HEK293 (cell line): Measurements from ENCODE around the gene DGKG.
A peak's percentile ranks its signal among the peaks of the same experiment; 100 is the strongest.

Experiments used
- IKZF3 ChIP-seq: fragments of 450-650 bp; IDR thresholded peaks from 2 replicates; pipeline ENCODE4 v1.5.0; 2018; ENCODE audit warnings: missing biosample characterization, mild to moderate bottlenecking, missing genetic modification characterization, moderate library complexity
- KLF16 ChIP-seq: fragments of 450-650 bp; formaldehyde crosslinking; IDR thresholded peaks from 2 replicates; pipeline ENCODE4 v1.5.1; 2017; ENCODE audit warnings: missing biosample characterization, missing genetic modification characterization
- SETDB1 ChIP-seq: IDR thresholded peaks from one replicate; pipeline ENCODE4 v1.6.1; 2017; ENCODE audit warnings: mild to moderate bottlenecking, low read length, moderate library complexity, mixed read lengths; ENCODE audit not compliant: insufficient read length
- ZBTB1 ChIP-seq: fragments of 450-650 bp; formaldehyde crosslinking; IDR thresholded peaks from 2 replicates; pipeline ENCODE4 v1.5.1; 2016; ENCODE audit warnings: missing biosample characterization, missing genetic modification characterization
- ZBTB17 ChIP-seq: fragments of 450-650 bp; formaldehyde crosslinking; IDR thresholded peaks from 2 replicates; pipeline ENCODE4 v1.5.1; 2016; ENCODE audit warnings: missing biosample characterization, missing genetic modification characterization
- ZBTB21 ChIP-seq: fragments of 450-650 bp; formaldehyde crosslinking; IDR thresholded peaks from 2 replicates; pipeline ENCODE4 v1.5.1; 2017; ENCODE audit warnings: missing biosample characterization, missing genetic modification characterization
- ZFHX2 ChIP-seq: fragments of 450-650 bp; formaldehyde crosslinking; conservative IDR thresholded peaks from 2 replicates; pipeline ENCODE4 v1.5.1; 2016; ENCODE audit warnings: missing biosample characterization, missing genetic modification characterization
- ZNF211 ChIP-seq: fragments of 450-650 bp; formaldehyde crosslinking; IDR thresholded peaks from 2 replicates; pipeline ENCODE4 v1.5.1; 2016; ENCODE audit warnings: low read depth, missing biosample characterization, missing genetic modification characterization
- ZNF629 ChIP-seq: fragments of 450-650 bp; formaldehyde crosslinking; IDR thresholded peaks from 2 replicates; pipeline ENCODE4 v1.5.1; 2017; ENCODE audit warnings: missing biosample characterization, missing genetic modification characterization
- ZNF776 ChIP-seq: fragments of 450-650 bp; formaldehyde crosslinking; IDR thresholded peaks from 2 replicates; pipeline ENCODE4 v1.5.0; 2017; ENCODE audit warnings: missing biosample characterization, missing genetic modification characterization, borderline replicate concordance
- TF ChIP-seq, protein P1 (sequence below): fragments of 450-650 bp; formaldehyde crosslinking; IDR thresholded peaks from 2 replicates; pipeline ENCODE4 v1.5.1; 2016; ENCODE audit warnings: missing biosample characterization, missing genetic modification characterization

DNA sequence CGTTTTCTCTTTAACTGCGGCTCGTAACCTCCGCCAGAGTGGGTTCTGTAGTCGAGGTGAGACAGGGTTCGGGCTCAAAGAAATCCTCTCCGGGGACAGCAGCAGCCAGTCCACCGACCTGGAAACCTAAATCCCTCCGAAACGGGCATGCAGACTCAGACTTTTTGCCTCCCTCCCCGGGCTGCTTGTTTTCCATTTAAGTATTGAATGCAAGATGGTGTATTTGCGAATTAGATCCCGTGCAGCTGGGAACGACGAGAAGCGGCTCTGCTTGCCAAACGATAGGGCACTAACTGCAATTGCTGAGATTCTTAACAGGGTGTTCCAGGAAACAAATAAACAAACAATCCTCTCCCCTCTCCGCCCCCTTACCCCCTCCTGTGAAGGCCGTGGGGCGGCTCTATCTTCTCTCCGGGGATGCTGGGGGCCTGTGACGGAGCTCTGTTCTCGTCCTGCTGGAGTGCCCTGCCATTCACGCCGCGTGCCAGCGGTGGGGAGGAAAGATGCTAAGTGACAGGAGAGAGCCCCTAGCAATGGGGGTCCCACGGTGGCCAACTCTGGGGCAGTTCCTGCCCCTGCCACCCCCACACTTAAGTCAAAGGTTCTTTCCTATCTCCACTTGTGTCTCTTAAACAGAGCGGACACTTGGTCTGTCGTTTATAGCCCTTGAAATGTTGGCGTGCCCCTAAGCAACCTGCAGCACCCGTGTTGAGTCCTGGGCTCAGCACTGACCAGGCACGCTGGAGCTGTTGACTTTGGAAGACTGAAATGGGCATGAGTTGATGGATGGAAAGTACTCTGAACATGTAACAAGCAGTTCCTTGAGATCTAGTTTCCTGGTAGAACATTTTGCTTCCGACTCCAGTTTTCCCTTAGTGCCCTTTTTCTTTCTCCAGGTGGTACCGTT lies 251.9 kb downstream of the DGKG start:
- TF ChIP-seq, protein P1, sequence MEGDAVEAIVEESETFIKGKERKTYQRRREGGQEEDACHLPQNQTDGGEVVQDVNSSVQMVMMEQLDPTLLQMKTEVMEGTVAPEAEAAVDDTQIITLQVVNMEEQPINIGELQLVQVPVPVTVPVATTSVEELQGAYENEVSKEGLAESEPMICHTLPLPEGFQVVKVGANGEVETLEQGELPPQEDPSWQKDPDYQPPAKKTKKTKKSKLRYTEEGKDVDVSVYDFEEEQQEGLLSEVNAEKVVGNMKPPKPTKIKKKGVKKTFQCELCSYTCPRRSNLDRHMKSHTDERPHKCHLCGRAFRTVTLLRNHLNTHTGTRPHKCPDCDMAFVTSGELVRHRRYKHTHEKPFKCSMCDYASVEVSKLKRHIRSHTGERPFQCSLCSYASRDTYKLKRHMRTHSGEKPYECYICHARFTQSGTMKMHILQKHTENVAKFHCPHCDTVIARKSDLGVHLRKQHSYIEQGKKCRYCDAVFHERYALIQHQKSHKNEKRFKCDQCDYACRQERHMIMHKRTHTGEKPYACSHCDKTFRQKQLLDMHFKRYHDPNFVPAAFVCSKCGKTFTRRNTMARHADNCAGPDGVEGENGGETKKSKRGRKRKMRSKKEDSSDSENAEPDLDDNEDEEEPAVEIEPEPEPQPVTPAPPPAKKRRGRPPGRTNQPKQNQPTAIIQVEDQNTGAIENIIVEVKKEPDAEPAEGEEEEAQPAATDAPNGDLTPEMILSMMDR (tag by site-specific recombination): no peak
- no peak for TF ChIP-seq ZNF211 (tag by site-specific recombination)
- TF ChIP-seq ZNF629 (tag by site-specific recombination): no peak
- no peak for TF ChIP-seq IKZF3 (tag by site-specific recombination)
- TF ChIP-seq ZBTB21 (tag by site-specific recombination): no peak
- TF ChIP-seq ZBTB17 (tag by site-specific recombination): no peak
- TF ChIP-seq SETDB1: no peak
- TF ChIP-seq ZBTB1 (tag by site-specific recombination): no peak
- TF ChIP-seq ZFHX2 (tag by site-specific recombination): 0 out of 2 replicates have a peak, but pooled peaks have one; percentile 8
- TF ChIP-seq KLF16 (tag by site-specific recombination): no peak
- no peak for TF ChIP-seq ZNF776
